Stimulated activated CD4-positive, alpha-beta T cell treated with anti-CD3 and anti-CD28 coated beads, Interleukin-1b, Interleukin-23, amount 100 ng/mL, for 1 hour (primary cell): ENCODE data around the gene SIN3B.

Experiments
- DNase-seq, 2 donors: peaks; one replicate each; pipeline ENCODE4 v3.0.0-alpha.2; 2020; ENCODE audit warnings: low read depth in 2 of 2

Gene SIN3B

DNA sequence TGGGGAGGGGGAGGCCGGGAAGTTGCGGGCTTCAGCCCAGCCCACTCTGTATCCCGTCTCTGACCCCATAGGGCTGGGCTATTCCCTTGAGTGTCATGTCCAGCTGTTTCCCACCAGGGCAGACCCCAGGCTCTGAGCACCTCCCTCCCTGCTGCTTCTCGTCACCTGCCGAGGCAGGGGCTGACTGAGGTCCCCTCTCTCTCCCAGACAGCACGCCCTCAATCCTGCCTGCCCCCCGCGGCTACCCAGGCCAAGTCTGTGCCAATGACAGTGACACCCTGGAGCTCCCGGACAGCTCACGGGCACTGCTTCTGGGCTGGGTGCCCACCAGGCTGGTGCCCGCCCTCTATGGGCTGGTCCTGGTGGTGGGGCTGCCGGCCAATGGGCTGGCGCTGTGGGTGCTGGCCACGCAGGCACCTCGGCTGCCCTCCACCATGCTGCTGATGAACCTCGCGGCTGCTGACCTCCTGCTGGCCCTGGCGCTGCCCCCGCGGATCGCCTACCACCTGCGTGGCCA, 60.2 kb downstream of the SIN3B start:
- no peak for DNase-seq

DNA sequence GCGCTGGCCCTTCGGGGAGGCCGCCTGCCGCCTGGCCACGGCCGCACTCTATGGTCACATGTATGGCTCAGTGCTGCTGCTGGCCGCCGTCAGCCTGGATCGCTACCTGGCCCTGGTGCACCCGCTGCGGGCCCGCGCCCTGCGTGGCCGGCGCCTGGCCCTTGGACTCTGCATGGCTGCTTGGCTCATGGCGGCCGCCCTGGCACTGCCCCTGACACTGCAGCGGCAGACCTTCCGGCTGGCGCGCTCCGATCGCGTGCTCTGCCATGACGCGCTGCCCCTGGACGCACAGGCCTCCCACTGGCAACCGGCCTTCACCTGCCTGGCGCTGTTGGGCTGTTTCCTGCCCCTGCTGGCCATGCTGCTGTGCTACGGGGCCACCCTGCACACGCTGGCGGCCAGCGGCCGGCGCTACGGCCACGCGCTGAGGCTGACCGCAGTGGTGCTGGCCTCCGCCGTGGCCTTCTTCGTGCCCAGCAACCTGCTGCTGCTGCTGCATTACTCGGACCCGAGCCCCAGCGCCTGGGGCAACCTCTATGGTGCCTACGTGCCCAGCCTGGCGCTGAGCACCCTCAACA, 60.8 kb downstream of the SIN3B start:
- DNase-seq = no peak

- no peak for DNase-seq
Measured at GRCh38 chr19:16890461-16891184, 61.4 kb downstream of the SIN3B start.

DNA sequence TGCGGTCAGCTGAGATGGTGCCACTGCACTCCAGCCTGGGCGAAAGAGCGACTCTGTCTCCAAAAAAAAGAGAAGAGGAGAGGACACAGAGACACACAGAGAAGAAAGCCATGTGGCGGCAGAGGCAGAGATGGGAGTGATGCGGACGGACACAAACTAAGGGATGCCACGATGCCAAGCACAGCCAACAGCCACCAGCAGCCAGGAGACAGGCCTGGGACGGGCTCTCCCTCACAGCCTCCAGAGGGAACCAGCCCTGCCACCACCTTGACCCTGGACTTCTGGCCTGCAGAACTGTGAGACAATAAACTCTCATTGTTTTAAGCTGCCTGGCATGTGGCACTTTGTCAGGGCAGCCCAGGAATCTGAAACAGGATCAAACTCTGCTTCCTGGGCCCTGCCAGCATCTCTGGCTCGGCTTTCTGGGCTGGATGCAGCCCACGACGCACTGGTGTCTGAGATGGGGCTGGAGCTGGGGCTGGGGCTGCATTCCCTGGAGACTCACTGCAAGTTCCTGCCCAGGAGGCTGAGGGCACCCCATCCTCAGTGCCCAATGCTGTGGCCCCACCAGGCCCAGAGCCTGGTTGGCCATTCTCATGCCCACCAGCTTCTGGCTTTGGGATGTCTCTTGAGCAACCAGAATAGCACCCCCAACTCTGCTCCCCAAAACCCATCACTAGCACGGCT, 62.6 kb downstream of the SIN3B start:
- no peak for DNase-seq

- no peak for DNase-seq
Measured at GRCh38 chr19:16892436-16892835, 63.2 kb downstream of the SIN3B start.

- no peak for DNase-seq
Measured at GRCh38 chr19:16892868-16893685, 63.9 kb downstream of the SIN3B start.

DNA sequence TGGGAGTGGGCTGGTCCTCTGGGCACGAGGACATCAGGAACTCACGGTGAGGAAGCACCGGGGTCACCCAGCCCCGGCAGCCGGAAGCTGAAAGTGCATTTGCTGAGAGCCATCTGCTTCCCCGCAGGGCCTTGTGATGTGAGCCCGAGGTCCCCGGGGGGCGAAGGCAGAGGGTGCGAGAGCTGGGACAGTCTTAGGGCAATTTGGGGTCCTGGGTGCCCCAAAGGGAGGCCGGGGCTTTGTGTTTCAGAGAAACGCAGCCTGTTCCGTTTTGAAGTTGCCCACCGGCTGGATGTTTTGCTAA, 64.4 kb downstream of the SIN3B start:
- no peak for DNase-seq

- DNase-seq = no peak
Measured at GRCh38 chr19:16894080-16894479, 64.9 kb downstream of the SIN3B start.

GRCh38 chr19:16895467-16896145, 66.4 kb downstream of the SIN3B start:
- no peak for DNase-seq

GRCh38 chr19:16896146-16897028, 67.2 kb downstream of the SIN3B start:
- DNase-seq = no peak

GRCh38 chr19:16897029-16897855, 68.0 kb downstream of the SIN3B start:
- peak; percentile 14 to 24 for DNase-seq

DNA sequence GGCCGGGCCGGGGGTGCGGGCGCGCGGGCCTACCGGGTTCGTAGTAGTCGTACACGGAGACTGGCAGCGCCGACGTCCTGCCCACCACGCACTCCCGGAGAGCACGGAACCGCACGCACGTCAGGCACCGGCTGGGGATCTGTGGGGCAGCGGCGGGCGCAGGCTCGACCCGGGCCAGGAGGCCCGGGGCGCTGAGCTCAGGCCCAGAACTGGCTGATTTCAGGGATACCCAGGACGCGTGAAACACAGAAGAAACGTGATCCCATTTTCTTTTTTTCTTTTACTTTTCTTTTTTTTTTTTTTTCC, 68.6 kb downstream of the SIN3B start:
- DNase-seq = no peak

- no peak for DNase-seq
Measured at GRCh38 chr19:16898361-16899015, 69.3 kb downstream of the SIN3B start.

DNA sequence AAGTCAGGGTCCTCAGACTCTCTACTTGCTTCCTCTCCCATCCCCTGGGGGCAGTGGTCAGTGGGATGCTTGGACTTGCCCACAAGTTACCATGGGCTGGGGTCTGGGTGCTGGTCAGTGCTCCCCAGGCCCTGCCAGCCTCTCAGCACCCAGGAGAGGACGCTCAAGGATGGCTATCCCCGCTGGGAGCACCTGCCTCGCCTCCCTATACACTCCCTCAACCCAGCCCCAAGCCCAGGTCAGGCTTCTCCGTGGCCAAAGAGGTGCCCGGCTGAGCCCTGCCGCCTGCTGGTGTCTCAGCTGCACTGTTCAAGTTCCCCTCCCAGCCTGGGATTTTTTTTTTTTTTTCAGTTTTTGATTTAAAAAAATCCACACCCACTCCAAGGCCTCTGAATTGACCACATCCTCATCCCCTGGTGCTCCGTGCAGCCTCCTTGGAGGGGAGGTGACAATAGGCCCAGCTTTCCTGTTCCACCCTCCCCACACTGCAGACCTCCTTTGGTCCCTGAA, 70.4 kb downstream of the SIN3B start:
- DNase-seq = no peak

GRCh38 chr19:16901491-16902175, 72.4 kb downstream of the SIN3B start:
- no peak for DNase-seq

DNA sequence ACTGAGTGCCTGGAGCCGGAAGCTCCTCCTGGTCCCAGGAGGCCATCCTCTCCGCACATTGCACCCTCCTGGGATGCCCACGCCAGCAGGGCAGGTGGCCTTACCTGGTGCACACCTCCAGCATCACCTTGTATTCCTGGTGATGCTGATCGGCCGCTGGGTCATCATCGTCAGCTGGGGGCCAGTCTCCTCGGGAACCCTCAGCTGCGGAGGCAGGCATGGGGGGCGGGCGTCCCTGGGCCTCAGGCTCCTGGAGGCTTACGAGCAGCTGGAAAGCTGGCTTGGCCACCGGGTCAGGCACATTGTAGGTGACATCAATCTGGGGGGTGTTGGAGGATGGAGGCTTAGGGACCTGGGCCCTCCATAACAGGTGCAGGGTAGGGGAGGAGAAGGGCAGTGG, 73.3 kb downstream of the SIN3B start:
- DNase-seq = no peak

- DNase-seq = no peak
Measured at GRCh38 chr19:16903347-16903746, 74.1 kb downstream of the SIN3B start.

DNA sequence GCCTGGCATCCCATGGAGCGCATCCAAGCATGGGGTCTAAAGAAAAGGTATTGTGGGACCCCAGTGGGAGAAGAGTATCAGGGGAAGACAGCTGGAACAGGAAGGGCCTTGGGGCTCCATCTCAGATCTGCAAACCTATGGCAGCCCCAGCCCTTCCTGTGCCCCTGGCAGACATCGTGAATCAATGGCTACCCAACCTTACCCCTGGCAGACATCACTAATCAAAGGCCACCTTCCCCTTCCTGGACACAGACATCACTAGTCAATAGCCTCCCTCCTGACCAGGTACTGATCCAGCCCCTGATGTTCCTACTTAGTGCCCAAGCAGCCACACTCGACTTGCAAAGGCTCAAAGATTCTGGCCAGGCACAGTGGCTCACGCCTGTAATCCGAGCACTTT, 75.4 kb downstream of the SIN3B start:
- DNase-seq = no peak

DNA sequence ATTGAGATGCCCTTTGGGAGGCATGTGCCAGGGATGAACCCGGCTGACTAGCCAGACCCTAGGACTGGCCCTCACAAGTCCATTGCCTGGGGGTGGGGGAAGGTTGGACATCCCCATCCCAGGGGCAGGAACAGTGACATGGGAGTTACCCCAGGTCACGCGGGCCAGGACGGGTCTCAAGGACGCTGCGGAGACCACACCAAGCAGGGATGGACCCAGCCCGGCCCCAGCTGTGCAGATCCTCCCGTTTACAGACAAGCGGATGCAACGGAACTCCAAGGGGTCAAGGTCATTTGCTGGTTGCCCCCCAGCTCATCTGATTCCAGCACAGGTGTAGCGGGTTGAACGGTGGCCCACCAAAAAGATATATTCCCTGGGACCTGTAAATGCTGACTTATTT, 79.6 kb downstream of the SIN3B start:
- no peak for DNase-seq
